Vagina (tissue), 2 donors: ENCODE data around the gene S100A10.

Source experiments
- POLR2A ChIP-seq, 2 donors: fragments of 450-650 bp; IDR thresholded peaks; one replicate each; pipeline ENCODE4 v1.6.1; 2017; ENCODE audit warnings: antibody characterized with exemption in 2 of 2, mild to moderate bottlenecking in 2 of 2, moderate library complexity in 2 of 2
- TF ChIP-seq, protein P1 (sequence below), 3 experiments: fragments of 450-650 bp in 2 of 3; fragments of 200-600 bp in 1 of 3; sonication (generic) in 1 of 3; IDR thresholded peaks; one replicate each; pipeline ENCODE4 v1.5.1; 2017 to 2019; ENCODE audit warnings: antibody characterized with exemption in 3 of 3, mild to moderate bottlenecking in 2 of 3, moderate library complexity in 2 of 3

DNA sequence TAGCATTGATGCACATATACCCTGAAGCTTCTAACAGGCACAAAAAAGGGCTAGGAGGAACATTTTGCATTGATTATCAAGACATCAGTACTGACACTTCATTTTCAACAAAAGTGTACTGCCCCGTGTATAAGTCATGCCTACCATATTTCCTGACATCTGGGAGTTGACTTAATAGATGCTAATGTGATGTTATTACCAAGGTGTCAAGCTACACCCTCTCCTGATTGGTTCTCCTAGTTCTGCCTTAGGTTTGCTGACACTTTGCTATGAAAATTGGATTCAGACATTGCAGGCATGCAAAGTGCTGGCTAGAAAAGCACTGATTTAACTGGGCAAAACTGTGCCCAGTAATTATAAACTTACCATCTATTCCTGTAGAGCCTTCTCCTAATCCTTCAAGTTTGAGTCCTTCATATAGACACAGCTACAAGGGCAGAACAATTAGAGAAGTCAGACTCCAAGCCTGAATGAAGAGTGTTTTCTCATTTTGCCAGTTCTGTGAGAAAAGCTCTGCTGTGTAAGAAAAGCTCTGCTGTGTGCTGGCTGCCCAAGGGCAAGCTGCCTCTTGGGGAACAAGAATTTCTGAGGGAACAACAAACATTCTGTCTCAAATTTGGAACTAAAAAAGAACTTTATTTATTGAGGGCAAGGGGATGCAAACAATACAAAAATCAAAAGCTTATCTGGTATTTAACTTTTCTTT is 11.2 kb downstream of the S100A10 start:
- TF ChIP-seq, protein P1, sequence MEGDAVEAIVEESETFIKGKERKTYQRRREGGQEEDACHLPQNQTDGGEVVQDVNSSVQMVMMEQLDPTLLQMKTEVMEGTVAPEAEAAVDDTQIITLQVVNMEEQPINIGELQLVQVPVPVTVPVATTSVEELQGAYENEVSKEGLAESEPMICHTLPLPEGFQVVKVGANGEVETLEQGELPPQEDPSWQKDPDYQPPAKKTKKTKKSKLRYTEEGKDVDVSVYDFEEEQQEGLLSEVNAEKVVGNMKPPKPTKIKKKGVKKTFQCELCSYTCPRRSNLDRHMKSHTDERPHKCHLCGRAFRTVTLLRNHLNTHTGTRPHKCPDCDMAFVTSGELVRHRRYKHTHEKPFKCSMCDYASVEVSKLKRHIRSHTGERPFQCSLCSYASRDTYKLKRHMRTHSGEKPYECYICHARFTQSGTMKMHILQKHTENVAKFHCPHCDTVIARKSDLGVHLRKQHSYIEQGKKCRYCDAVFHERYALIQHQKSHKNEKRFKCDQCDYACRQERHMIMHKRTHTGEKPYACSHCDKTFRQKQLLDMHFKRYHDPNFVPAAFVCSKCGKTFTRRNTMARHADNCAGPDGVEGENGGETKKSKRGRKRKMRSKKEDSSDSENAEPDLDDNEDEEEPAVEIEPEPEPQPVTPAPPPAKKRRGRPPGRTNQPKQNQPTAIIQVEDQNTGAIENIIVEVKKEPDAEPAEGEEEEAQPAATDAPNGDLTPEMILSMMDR (IDR thresholded peaks at IDR 0.05), result no peak
- no peak for TF ChIP-seq POLR2A (IDR thresholded peaks at IDR 0.05)
